ENCODE results near the gene TMEM245. TPM values are rescaled to one million over a fixed set of nuclear protein-coding genes. Genes with fewer than 3 reads are reported as not detected.

Gene TMEM245
- total and polyA plus RNA-seq, 2 of the 13 experiments (the other 11 are each of a cell fraction or from before 2014, with no cell fraction given), result 53.5 to 55.4 TPM

DNA sequence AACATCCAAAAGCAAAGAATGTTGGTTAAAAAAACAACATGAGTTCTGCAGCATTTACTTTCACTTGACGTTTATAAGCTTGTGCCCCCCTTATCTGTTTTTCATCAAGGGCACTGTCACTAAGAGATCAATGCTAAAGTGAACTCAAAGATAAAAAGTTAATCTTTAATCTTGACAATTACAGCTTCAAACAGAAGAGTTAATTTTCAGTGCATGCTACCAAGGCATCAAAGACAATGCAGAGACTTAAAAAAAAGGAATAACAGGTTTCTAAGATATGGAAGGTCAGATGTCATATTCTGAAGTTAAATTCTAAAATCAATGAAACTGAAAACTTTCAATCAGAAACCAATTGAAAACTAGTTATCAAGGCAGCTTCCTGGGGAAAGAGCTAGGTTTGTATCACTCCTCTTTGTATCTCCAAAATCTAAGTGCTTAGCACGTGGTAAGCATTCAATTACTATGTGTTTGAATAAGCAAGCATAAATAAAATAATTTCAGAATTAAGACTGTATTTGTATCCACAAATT is 37.6 kb downstream of the TMEM245 start (continued):
- TF ChIP-seq, protein P1, sequence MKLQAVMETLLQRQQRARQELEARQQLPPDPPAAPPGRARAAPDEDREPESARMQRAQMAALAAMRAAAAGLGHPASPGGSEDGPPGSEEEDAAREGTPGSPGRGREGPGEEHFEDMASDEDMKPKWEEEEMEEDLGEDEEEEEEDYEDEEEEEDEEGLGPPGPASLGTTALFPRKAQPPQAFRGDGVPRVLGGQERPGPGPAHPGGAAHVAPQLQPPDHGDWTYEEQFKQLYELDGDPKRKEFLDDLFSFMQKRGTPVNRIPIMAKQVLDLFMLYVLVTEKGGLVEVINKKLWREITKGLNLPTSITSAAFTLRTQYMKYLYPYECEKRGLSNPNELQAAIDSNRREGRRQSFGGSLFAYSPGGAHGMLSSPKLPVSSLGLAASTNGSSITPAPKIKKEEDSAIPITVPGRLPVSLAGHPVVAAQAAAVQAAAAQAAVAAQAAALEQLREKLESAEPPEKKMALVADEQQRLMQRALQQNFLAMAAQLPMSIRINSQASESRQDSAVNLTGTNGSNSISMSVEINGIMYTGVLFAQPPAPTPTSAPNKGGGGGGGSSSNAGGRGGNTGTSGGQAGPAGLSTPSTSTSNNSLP (IDR thresholded peaks at IDR 0.05; ENCODE audit: low read depth, low read length), result peak; percentile 90
- TF ChIP-seq HNRNPH1 (optimal IDR thresholded peaks at IDR 0.05; ENCODE audit: low read depth, low read length) (no peak), MXD4 (CRISPR knock-in tag; IDR thresholded peaks at IDR 0.05) (no peak), KDM5B (CRISPR knock-in tag; IDR thresholded peaks at IDR 0.05; ENCODE audit: borderline replicate concordance) (no peak), CEBPG (CRISPR knock-in tag; IDR thresholded peaks at IDR 0.05) (peak; percentile 50), SCMH1 (CRISPR knock-in tag; IDR thresholded peaks at IDR 0.05; ENCODE audit: borderline replicate concordance) (no peak), JUN (CRISPR knock-in tag; IDR thresholded peaks at IDR 0.05) (0 out of 2 replicates have a peak, but pooled peaks have one; percentile 35)
- TF ChIP-seq, protein P2, sequence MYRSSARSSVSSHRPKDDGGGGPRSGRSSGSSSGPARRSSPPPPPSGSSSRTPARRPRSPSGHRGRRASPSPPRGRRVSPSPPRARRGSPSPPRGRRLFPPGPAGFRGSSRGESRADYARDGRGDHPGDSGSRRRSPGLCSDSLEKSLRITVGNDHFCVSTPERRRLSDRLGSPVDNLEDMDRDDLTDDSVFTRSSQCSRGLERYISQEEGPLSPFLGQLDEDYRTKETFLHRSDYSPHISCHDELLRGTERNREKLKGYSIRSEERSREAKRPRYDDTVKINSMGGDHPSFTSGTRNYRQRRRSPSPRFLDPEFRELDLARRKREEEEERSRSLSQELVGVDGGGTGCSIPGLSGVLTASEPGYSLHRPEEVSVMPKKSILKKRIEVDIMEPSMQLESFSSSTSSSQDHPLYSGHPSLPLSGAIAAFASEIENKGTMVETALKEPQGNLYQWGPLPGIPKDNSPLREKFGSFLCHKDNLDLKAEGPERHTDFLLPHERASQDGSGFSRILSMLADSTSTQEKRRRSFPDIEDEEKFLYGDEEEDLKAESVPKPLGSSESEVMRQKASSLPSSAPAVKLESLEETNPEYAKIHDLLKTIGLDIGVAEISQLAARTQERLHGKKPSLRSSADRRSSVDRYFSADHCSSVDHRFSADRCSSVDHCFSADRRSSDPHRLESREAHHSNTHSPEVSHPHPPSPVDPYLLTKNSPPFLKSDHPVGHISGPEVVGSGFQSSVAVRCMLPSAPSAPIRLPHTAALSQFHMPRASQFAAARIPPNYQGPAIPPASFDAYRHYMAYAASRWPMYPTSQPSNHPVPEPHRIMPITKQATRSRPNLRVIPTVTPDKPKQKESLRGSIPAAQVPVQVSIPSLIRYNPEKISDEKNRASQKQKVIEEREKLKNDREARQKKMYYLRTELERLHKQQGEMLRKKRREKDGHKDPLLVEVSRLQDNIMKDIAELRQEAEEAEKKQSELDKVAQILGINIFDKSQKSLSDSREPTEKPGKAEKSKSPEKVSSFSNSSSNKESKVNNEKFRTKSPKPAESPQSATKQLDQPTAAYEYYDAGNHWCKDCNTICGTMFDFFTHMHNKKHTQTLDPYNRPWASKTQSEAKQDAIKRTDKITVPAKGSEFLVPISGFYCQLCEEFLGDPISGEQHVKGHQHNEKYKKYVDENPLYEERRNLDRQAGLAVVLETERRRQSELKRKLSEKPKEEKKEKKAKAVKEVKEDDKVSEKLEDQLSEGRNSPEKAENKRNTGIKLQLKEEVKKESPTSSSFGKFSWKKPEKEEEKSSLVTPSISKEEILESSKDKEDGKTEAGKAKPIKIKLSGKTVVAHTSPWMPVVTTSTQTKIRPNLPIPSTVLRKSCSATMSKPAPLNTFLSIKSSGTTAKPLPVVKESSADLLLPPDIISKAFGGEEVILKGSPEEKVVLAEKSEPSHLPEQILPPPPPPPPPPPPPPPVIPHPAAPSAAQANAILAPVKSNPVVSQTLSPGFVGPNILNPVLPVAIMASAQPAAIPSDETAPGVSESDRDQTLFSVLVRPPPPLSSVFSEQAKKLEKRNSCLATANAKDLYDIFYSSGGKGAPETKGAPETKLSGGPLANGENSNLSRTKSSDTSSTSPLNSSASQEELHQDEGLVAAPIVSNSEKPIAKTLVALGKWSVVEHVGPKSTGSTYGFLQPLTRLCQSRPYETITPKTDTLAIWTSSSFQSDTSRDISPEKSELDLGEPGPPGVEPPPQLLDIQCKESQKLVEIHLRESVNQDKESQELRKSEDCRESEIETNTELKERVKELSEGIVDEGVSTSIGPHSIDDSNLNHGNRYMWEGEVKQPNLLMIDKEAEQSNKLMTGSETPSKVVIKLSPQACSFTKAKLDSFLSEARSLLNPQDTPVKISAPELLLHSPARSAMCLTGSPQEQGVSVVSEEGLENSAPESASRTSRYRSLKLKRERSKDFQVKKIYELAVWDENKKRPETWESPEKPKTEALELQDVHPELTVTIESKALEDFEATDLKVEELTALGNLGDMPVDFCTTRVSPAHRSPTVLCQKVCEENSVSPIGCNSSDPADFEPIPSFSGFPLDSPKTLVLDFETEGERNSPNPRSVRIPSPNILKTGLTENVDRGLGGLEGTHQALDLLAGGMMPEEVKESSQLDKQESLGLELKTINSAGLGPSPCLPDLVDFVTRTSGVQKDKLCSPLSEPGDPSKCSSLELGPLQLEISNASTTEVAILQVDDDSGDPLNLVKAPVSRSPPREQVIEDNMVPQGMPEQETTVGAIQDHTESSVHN (CRISPR knock-in tag; IDR thresholded peaks at IDR 0.05), result no peak
- TF ChIP-seq, protein P3, sequence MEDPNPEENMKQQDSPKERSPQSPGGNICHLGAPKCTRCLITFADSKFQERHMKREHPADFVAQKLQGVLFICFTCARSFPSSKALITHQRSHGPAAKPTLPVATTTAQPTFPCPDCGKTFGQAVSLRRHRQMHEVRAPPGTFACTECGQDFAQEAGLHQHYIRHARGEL (CRISPR knock-in tag; IDR thresholded peaks at IDR 0.05), result no peak
- TF ChIP-seq, protein P4, sequence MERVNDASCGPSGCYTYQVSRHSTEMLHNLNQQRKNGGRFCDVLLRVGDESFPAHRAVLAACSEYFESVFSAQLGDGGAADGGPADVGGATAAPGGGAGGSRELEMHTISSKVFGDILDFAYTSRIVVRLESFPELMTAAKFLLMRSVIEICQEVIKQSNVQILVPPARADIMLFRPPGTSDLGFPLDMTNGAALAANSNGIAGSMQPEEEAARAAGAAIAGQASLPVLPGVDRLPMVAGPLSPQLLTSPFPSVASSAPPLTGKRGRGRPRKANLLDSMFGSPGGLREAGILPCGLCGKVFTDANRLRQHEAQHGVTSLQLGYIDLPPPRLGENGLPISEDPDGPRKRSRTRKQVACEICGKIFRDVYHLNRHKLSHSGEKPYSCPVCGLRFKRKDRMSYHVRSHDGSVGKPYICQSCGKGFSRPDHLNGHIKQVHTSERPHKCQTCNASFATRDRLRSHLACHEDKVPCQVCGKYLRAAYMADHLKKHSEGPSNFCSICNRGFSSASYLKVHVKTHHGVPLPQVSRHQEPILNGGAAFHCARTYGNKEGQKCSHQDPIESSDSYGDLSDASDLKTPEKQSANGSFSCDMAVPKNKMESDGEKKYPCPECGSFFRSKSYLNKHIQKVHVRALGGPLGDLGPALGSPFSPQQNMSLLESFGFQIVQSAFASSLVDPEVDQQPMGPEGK (CRISPR knock-in tag; IDR thresholded peaks at IDR 0.05), result peak; percentile 64; the same call in 1 of the 2 replicates
- TF ChIP-seq, protein P5, sequence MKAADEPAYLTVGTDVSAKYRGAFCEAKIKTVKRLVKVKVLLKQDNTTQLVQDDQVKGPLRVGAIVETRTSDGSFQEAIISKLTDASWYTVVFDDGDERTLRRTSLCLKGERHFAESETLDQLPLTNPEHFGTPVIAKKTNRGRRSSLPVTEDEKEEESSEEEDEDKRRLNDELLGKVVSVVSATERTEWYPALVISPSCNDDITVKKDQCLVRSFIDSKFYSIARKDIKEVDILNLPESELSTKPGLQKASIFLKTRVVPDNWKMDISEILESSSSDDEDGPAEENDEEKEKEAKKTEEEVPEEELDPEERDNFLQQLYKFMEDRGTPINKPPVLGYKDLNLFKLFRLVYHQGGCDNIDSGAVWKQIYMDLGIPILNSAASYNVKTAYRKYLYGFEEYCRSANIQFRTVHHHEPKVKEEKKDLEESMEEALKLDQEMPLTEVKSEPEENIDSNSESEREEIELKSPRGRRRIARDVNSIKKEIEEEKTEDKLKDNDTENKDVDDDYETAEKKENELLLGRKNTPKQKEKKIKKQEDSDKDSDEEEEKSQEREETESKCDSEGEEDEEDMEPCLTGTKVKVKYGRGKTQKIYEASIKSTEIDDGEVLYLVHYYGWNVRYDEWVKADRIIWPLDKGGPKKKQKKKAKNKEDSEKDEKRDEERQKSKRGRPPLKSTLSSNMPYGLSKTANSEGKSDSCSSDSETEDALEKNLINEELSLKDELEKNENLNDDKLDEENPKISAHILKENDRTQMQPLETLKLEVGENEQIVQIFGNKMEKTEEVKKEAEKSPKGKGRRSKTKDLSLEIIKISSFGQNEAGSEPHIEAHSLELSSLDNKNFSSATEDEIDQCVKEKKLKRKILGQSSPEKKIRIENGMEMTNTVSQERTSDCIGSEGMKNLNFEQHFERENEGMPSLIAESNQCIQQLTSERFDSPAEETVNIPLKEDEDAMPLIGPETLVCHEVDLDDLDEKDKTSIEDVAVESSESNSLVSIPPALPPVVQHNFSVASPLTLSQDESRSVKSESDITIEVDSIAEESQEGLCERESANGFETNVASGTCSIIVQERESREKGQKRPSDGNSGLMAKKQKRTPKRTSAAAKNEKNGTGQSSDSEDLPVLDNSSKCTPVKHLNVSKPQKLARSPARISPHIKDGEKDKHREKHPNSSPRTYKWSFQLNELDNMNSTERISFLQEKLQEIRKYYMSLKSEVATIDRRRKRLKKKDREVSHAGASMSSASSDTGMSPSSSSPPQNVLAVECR (CRISPR knock-in tag; IDR thresholded peaks at IDR 0.05; ENCODE audit: borderline replicate concordance), result peak; percentile 18; the same call in 1 of the 2 replicates

All from HepG2 (cell line).